Keratinocyte (primary cell): ENCODE results near the gene ARL6IP4. TPM values are rescaled to one million over a fixed set of nuclear protein-coding genes. Genes with fewer than 3 reads are reported as not detected.

ENCODE experiments used
- DNase-seq: peaks from one replicate; pipeline ENCODE4 v3.0.0-alpha.2; 2011; ENCODE audit warnings: low read depth, missing footprints, low spot score
- FAIRE-seq: peaks from 2 replicates; lab custom pipeline; 2011; peaks lifted over from hg19 to GRCh38; lab: Jason Lieb, UNC
- H2AFZ ChIP-seq: 2 replicates; pipeline ENCODE4 v1.6.0; 2012; ENCODE audit warnings: low read length, control low read depth, inconsistent platforms; ENCODE audit not compliant: control insufficient read depth
- H3K27ac ChIP-seq: 2 replicates; pipeline ENCODE4 v1.5.1; 2011; ENCODE audit warnings: low read length; ENCODE audit not compliant: control insufficient read depth, insufficient read depth
- H3K27me3 ChIP-seq: 3 replicates; pipeline ENCODE4 v1.6.0; 2011; ENCODE audit warnings: low read length; ENCODE audit not compliant: control insufficient read depth, insufficient read depth; ENCODE audit errors: extremely low read depth
- H3K36me3 ChIP-seq, 2 experiments: 2 replicates in 1 of 2; 3 replicates in 1 of 2; pipeline ENCODE4 v1.5.1; 2011; ENCODE audit warnings: low read length in 2 of 2, mild to moderate bottlenecking in 1 of 2; ENCODE audit not compliant: control insufficient read depth in 2 of 2, insufficient read depth in 2 of 2; ENCODE audit errors: extremely low read depth in 1 of 2
- H3K4me1 ChIP-seq: 3 replicates; pipeline ENCODE4 v1.5.1; 2011; ENCODE audit warnings: low read length; ENCODE audit not compliant: control insufficient read depth, insufficient read depth; ENCODE audit errors: extremely low read depth
- H3K4me2 ChIP-seq: 3 replicates; pipeline ENCODE4 v1.6.0; 2011; ENCODE audit warnings: low read depth, low read length; ENCODE audit not compliant: control insufficient read depth, insufficient read depth; ENCODE audit errors: extremely low read depth
- H3K4me3 ChIP-seq, 3 experiments: fragments of 200-600 bp in 1 of 3; sonication (generic) in 1 of 3; 2 replicates in 2 of 3; 3 replicates in 1 of 3; pipeline ENCODE4 v1.5.1; 2011 to 2016; ENCODE audit warnings: low read length in 3 of 3, mild to moderate bottlenecking in 3 of 3, control low read depth in 2 of 3, inconsistent platforms in 1 of 3, low read depth in 1 of 3, mixed read lengths in 1 of 3, mixed run types in 1 of 3, moderate library complexity in 1 of 3; ENCODE audit not compliant: control insufficient read depth in 2 of 3, insufficient read depth in 2 of 3; ENCODE audit errors: extremely low read depth in 1 of 3
- H3K79me2 ChIP-seq: 2 replicates; pipeline ENCODE4 v1.6.0; 2012; ENCODE audit warnings: low read length; ENCODE audit not compliant: control insufficient read depth, insufficient read depth
- H3K9ac ChIP-seq: 3 replicates; pipeline ENCODE4 v1.6.0; 2011; ENCODE audit warnings: low read length; ENCODE audit not compliant: control insufficient read depth, insufficient read depth; ENCODE audit errors: extremely low read depth
- H3K9me1 ChIP-seq: 3 replicates; pipeline ENCODE4 v1.6.0; 2011; ENCODE audit warnings: low read length; ENCODE audit not compliant: control insufficient read depth, insufficient read depth; ENCODE audit errors: extremely low read depth
- H3K9me3 ChIP-seq: 2 replicates; pipeline ENCODE4 v1.5.1; 2012; ENCODE audit warnings: low read depth, low read length; ENCODE audit not compliant: control insufficient read depth
- H4K20me1 ChIP-seq: 3 replicates; pipeline ENCODE4 v1.6.0; 2011; ENCODE audit warnings: low read length; ENCODE audit not compliant: control insufficient read depth, insufficient read depth; ENCODE audit errors: extremely low read depth
- EZH2 ChIP-seq: IDR thresholded peaks from one replicate; pipeline ENCODE4 v1.6.1; 2012; ENCODE audit warnings: inconsistent platforms, mild to moderate bottlenecking, low read length, moderate library complexity
- dilution Hi-C: fragments of 300-500 bp; cut with MboI; formaldehyde crosslinking; loops from one replicate; pipeline ENCODE4 v1.7.0; 2020; ENCODE audit warnings: low sequenced_read_pairs; ENCODE audit not compliant: extremely low pct_ligation_motif_present
- polyA plus RNA-seq, 5 experiments: library from polyadenylated mRNA; depleted of rRNA in 3 of 5; stranded (reverse) in 3 of 5; stranded (forward) in 1 of 5; unstranded in 1 of 5; fragments of >200 nt; gene quantifications; 1 replicate in 1 of 5; 2 replicates in 3 of 5; 3 replicates in 1 of 5; pipeline versions ENCODE4 v1.2.1 to v1.2.3, GENCODE V29; 2011 to 2012; ENCODE audit warnings: missing spikeins in 2 of 5, low read depth in 1 of 5, low replicate concordance in 1 of 5
- TF ChIP-seq, protein P1 (sequence below), 3 experiments: IDR thresholded peaks in 1 of 3; conservative IDR thresholded peaks in 1 of 3; optimal IDR thresholded peaks in 1 of 3; 2 replicates in 2 of 3; 3 replicates in 1 of 3; pipeline versions ENCODE3 to v1.5.1; 2011; ENCODE audit warnings: low read length in 3 of 3, mild to moderate bottlenecking in 3 of 3, moderate library complexity in 2 of 3, control low read depth in 1 of 3, inconsistent platforms in 1 of 3; ENCODE audit not compliant: insufficient read depth in 2 of 3; ENCODE audit errors: extremely low read depth in 1 of 3

ARL6IP4 gene
- polyA plus RNA-seq, 1 donor (not counting 4 experiments of a cell fraction or from before 2014, with no cell fraction given): 144 TPM

DNA sequence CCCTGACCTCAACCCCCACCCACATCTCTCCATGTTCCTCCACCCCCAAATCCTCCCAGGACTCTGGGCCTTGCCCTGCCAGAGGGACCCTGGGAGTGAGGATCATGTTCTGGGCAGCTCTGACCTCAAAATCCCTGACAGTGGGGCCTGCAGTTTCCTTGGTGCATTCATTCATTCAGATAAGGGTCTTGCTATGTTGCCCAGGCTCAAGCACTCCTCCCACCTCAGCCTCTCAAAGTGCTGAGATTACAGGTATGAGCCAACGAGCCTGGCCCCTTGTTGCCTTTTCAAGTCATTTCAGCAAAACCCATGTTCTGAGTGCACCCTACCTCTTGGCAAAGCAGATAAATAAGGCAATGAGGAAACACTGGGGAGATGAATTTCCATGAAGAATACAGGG lies 29.6 kb downstream of the ARL6IP4 start:
- DNase-seq (no peak), FAIRE-seq (no peak)
- H3K4me1 ChIP-seq: no peaks in the 10 kb centered on the region
- H3K27ac ChIP-seq: no peak overlapping the region
- no peaks in the 10 kb centered on the region for H4K20me1 ChIP-seq
- no peaks in the 10 kb centered on the region for H3K79me2 ChIP-seq
- TF ChIP-seq, protein P1, sequence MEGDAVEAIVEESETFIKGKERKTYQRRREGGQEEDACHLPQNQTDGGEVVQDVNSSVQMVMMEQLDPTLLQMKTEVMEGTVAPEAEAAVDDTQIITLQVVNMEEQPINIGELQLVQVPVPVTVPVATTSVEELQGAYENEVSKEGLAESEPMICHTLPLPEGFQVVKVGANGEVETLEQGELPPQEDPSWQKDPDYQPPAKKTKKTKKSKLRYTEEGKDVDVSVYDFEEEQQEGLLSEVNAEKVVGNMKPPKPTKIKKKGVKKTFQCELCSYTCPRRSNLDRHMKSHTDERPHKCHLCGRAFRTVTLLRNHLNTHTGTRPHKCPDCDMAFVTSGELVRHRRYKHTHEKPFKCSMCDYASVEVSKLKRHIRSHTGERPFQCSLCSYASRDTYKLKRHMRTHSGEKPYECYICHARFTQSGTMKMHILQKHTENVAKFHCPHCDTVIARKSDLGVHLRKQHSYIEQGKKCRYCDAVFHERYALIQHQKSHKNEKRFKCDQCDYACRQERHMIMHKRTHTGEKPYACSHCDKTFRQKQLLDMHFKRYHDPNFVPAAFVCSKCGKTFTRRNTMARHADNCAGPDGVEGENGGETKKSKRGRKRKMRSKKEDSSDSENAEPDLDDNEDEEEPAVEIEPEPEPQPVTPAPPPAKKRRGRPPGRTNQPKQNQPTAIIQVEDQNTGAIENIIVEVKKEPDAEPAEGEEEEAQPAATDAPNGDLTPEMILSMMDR (optimal IDR thresholded peaks at IDR 0.05 in 1 of 3, IDR thresholded peaks at IDR 0.05 in 1 of 3, conservative IDR thresholded peaks at IDR 0.05 in 1 of 3; ENCODE audit: extremely low read depth in 1 of 3, insufficient read depth in 2 of 3, low read length in 3 of 3): no peak
- no peak for TF ChIP-seq EZH2
- no peaks in the 10 kb centered on the region for H3K27me3 ChIP-seq
- H3K4me2 ChIP-seq: no peak overlapping the region
- H3K4me3 ChIP-seq: no peak overlapping the region
- no peaks in the 10 kb centered on the region for H3K9me1 ChIP-seq
- peaks cover 2 to 14% of the 10 kb centered on the region in 2 experiments for H3K36me3 ChIP-seq
- H3K9me3 ChIP-seq: no peaks in the 10 kb centered on the region
- no peak overlapping the region for H2AFZ ChIP-seq
- dilution Hi-C loops: no loop called here
- H3K9ac ChIP-seq: no peak overlapping the region

DNA sequence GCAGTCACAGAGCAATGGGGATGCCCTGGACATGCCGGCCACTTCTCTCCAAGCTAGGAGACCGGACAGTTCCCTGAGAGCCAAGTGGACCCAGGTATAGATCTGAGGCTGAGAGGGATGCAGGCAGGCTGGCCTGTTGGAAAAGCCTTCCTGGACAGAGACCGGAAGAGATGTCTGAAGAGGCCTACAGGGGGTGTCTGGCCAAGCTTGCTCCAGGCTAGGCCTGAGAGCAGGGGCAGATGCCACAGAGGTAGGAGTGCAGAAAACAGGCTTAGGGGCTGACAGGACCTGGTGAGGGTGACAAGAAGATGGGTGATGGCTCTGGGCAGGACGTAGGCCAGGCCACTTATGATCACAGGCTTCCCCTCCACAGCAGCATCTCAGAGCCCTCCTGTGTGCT lies 30.2 kb downstream of the ARL6IP4 start:
- no peaks in the 10 kb centered on the region for H3K27me3 ChIP-seq
- DNase-seq (no peak), FAIRE-seq (no peak)
- no peak overlapping the region for H2AFZ ChIP-seq
- dilution Hi-C loops: no loop called here
- H3K9ac ChIP-seq: no peak overlapping the region
- H3K9me1 ChIP-seq: no peaks in the 10 kb centered on the region
- no peaks in the 10 kb centered on the region for H3K79me2 ChIP-seq
- H3K4me3 ChIP-seq: no peak overlapping the region
- TF ChIP-seq EZH2: no peak
- TF ChIP-seq, protein P1 (optimal IDR thresholded peaks at IDR 0.05 in 1 of 3, IDR thresholded peaks at IDR 0.05 in 1 of 3, conservative IDR thresholded peaks at IDR 0.05 in 1 of 3; ENCODE audit: extremely low read depth in 1 of 3, insufficient read depth in 2 of 3, low read length in 3 of 3): no peak
- H3K9me3 ChIP-seq: no peaks in the 10 kb centered on the region
- peaks cover 2 to 13% of the 10 kb centered on the region in 2 experiments for H3K36me3 ChIP-seq
- no peak overlapping the region for H3K4me2 ChIP-seq
- no peaks in the 10 kb centered on the region for H4K20me1 ChIP-seq
- H3K4me1 ChIP-seq: no peaks in the 10 kb centered on the region
- no peak overlapping the region for H3K27ac ChIP-seq
